NCI-H82 treated with DMSO at 0.1 percent for 48 hours (cell line): Measurements from ENCODE around the gene GPLD1.

Source experiments
- DNase-seq: peaks from one replicate; lab custom pipeline; 2025; ENCODE audit not compliant: unreplicated experiment; lab: John Stamatoyannopoulos, UW

GPLD1 gene

DNA sequence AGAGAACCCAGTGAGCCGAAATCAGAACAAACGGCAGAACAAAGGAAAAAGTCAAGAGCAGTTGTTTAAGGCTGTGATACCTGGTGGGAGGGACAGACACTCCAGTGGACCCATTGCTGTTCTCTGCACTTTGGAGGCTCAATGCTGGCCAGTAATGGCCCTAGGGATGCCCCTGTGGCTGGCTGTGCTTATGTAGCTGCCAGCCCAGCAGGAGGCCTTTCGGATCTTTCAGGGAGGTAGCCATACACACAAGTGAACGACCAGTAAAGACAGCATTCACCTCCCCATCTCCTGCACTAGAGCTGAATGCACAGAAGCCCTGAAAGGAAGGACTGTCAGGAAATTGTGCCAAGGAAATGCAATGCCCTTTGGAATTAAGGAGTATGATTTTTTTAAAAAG lies 34.3 kb downstream of the GPLD1 start:
- no peak for DNase-seq

DNA sequence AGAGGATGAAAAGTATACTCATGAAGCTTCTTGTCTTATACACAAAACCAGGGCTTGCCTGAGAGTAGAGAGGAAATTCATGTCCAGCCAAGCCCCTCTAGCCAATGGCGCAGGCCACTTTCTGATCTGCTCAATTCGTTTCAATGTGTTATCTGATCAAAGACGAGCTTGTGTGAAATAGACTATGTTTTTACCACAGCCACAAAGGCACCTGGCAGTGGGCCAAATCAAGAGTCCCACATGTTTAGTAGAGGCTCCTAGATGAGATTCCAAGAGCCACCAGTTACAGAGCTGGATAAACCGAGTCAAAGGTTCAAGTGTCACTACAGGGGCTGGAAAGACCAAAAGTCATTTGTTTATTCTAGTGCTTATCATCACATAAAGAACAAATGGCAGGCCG lies 34.9 kb downstream of the GPLD1 start:
- no peak for DNase-seq

DNA sequence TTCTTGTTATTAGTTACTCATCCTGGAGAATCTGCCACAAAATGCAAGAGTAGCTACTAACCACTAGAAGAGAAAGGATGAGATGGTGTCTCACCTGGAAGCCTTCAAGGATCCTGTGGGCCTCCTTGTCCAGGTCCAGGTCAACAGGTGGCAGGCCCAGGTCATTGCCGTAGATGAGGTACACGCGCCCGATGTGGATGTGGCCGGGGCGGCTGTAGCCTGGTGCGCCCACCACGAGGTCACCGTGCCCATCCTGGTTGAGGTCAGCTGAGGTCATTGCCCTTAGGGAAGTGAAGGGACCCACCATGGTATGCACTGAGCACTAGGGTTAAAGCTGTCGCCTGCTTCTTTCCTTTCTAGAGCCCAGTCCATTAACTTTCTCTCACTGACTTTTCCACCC lies 35.5 kb downstream of the GPLD1 start:
- no peak for DNase-seq

DNA sequence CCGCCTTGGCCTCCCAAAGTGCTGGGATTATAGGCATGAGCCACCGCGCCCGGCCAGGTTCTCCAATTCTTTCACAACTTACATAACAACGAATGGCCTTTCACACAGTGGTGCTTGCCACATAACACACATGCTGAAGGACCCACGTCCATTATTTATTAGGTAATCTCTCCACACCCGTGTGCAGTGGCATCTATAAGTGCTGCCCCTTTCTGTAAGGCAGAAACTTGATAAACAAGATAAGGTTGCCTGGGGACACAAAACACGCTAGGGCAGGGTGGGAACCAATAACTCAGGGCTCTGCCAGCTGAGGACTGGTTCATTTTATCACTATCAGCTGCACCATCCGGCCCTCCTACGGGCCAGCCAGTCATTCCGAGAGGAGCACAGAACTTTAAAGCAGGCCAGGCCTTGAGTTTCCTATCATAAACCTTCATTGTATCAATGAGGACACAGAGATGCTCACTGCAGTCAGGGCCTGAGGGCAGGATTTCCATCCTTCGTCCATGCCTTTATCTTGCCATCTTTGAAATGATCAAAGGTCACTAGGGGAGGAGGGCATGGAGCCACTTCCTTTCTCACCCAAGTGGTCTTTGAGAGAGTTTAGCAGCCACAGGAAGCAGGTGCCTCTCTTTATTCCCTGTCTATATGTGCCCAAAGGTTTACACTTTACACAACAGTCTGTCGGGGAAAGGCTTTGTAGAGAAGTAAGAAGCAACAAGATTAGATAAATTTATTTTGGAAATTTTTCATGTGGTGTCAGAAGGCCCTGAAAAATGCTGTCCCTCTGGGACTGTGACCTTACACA lies 37.6 kb downstream of the GPLD1 start:
- no peak for DNase-seq

DNA sequence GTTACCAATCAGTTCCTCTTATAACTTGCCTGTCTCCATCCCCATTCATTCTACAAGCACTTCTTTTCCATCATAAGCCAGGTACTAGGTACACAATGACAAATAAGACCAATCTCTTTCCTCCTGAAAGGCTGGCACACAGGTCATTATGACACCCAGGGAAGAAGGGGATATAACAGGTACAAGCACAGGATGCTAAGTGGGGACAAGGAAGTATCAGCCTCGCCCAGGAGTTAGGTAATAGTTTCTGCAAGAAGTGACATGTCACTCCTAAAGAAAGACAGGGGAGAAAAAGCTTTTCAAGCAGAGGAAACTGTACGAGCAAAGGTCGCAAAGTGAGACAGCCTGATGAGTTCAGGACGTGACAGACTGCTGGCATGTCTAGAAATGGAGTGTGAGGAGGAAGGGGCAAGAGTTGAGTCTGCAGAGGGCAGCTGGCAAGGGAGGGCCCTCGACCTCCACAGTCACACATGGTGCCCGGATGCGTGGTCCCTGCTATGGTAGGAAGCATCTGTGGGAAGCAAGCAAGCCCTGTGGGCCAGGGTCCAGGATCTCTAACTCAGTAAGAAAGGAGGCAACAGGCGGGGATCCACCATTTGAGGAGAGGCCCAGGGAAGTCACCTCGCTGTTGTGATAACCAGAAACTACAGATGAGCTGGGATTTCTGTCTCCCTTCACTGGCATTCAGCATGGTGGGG lies 40.4 kb downstream of the GPLD1 start:
- no peak for DNase-seq

DNA sequence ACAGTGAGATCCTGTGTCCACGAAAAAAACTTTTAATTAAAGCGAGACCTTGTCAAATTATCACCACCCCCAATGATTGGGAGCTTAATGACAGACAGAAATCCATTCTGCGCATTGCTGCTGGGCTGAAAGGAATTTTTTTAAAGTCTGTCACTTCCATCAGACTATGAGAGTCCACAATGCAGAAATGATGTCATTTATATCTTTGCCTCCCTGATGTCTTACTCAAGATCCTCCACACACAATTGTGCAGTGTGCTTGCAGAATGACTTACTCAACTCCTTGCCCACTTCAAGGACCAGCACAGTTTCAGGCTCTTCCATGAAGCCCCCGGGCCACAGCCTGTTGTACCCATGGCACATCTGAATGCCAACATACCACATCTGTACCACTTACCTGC lies 41.0 kb downstream of the GPLD1 start:
- no peak for DNase-seq

DNA sequence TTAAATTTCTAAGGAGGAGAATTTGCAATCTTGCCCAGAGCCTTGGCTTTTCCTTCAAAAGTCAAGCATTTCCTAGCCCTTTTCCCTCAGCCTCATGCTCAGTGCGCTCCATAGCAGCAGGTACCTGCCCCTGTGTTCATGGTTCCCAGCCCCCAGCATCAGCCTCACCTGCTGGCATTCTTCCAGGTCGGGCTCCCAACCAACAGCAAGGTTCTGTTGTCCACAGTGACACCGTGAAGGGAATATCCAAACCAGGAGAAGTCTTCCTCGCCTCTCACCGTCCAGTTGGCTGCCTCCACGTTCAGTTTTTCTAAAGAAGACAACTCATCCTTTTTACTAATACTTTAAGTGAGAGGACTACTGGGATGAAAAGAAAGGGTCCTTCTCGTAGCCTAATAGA lies 42.7 kb downstream of the GPLD1 start:
- DNase-seq, result no peak

DNA sequence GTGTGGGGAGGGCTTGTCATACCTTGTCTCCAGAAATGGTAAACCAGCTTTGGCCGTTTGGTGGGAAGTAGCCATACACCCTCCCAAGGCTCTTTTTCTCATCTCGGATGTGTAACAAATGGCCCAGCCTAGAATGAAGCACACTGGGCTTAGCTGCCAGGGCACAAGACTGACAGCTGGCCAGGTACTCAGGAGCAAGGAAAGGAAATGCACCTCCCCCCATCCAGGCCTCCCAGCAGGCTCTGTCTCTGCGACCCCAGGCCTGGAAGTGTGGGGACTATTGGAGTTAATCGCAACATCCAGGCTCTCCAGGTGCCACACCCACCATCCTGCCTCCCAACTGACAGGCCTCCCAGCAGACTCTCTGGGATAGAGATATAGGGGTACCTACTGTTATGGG lies 43.7 kb downstream of the GPLD1 start:
- DNase-seq, result no peak

DNA sequence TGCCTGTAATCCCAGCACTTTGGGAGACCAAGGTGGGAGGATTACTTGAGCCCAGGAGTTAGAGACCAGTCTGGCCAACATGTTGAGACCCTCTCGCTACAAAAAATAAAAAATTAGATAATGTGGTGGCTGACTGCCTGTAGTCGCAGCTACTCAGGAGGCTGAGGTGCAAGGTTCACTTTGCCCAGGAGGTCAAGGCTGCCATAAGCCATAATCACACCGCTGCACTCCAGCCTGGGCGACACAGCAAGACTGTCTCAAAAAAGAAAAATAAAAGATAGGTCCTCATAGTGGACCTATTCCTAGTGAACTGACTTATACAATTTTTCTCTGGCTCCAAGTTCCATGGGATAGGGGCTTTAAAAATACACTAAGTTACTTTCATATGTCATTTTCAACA lies 44.8 kb downstream of the GPLD1 start:
- DNase-seq, result no peak

DNA sequence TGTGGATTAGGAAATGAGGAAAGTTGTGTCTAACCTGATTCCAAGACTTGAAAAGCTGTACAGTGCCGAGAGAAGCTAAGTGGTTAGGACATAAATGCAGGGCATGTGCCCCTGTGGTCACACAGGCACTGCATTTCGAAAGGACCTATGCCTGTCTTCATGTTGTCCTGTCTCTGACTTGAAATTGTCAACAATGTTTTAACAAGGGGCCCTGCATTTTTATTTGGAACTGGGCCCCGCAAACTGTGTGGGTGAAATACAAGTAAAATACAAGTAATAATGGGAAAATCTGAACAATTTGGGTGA lies 47.8 kb downstream of the GPLD1 start:
- DNase-seq, result no peak

DNA sequence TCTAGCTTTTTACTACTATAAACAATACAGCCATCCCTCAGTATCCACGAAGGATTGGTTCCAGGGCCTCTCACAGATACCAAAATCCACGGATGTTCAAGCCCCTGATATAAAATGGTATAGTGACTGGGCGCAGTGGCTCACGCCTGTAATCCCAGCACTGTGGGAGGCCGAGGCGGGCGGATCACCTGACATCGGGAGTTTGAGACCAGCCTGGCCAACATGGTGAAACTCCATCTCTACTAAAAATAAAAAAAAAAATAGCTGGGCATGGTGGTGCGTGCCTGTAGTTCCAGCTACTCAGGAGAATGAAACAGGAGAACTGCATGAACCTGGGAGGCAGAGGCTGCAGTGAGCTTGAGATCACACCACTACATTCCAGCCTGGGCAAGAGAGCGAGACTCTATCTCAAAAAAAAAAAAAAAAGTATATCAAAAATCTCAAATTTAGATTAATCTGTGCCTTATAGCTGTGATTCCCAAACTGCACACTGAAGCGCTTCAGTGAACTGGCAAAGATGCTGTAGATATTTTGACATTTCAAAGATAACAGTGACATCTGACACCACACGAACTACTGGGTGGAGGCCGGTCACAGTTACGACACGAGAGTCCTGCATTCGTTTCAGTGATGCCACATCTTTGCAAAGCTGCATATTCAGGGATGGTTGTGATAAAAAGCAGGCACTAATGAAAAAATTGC lies 48.3 kb downstream of the GPLD1 start:
- no peak for DNase-seq

DNA sequence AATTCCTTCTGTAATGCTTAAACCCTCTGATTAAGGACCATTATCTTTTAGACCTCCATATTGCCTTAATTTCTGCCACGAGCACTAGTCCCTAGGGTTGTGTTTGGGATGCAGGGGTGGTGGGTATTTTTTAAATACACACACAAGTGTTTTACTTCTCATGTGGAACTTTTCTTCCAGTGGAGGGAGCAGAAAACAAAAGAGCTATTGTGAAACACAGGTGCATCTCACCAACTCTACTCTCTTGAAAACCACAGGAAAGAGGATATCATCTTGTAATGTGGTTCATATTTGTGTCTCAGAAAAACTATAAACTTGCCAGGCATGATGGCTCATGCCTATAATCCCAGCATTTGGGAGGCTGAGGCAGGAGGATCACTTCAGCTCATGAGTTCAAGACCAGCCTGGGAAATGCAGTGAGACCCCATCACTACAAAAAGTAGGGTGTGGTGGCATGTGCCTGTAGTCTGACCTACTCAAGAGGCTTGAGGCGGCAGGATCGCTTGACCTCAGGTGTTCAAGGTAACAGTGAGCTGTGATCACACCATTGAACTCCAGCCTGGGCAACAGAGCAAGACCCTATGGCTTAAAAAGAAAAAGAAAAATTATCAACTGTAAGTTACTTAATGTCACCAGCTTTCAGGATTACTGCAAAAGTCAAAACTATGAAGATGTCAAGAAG lies 49.4 kb downstream of the GPLD1 start:
- DNase-seq, result no peak

DNA sequence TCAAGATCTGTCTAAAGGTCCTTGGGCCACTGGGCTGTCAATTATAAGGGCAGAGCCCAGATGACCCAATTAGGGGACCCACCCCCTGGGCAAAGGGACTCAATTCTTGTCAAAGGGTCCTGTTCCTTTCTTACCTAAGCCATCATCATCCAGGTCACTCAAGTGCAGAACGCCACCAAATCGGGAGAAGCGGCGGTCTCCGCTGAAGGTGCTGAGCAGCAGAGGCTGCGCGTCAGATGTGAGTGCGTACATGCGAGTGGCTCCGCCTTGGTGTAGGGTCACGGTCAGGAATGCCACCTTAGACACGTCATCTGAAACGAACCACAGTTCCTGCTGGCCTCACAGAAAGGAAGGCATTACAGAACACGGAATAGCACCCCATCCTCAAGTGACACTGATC lies 52.4 kb downstream of the GPLD1 start:
- DNase-seq, result no peak

DNA sequence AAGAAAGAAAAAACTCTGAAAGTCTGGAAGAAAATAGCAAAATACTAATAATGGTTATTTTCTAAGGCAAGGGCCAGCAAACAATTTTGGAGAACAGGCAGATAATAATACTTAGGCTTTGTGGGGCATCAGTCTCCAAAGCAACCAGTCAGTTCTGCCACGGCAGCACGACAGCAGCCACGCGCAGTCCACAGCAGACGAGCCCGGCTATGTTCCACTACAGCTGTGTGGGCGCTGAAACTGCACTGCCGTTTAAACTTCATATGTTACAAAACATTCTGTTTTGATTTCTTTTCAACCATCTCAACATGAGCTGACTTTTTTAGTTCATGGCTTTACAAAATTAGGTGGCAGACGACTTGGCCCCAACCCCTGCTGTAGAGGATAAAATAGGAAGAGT lies 56.8 kb downstream of the GPLD1 start:
- no peak for DNase-seq

DNA sequence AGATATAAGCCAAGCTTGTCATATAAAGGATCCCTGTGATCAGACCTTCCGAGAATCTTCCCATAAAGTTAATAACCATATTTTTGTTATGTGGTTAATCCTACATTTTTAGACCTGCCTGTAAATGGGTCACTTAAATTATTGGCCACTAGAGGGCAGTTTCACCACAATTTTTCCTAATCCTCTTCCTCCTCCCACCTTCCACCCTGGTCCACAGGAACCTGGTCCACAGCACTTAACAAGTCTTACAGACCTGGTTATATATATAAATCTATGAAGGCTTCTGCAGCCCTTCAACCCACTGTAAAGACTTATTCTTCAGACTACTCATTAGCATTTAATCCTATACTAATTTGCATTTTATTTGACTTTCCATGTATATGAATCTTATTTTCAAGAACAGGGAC lies 58.3 kb downstream of the GPLD1 start:
- DNase-seq, result peak; percentile 33

DNA sequence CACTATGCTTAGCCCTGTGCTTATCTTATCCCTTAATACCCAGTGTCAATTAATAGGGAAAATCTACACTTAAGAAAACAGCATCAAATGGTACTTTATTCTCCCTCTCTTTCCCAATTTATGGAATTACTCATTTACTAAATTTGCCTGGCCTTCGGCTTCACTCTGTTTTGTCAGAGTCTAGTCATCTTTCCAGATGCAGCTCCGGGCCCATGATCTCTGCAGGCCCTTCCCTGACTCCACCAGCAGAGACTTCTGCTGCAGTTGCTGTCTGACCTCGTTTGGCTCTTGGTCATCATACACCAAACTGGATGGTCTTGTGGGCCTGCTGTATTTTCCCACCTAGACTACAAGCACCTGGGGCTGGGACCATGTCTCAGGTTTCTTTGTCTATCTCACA lies 59.3 kb downstream of the GPLD1 start:
- no peak for DNase-seq

DNA sequence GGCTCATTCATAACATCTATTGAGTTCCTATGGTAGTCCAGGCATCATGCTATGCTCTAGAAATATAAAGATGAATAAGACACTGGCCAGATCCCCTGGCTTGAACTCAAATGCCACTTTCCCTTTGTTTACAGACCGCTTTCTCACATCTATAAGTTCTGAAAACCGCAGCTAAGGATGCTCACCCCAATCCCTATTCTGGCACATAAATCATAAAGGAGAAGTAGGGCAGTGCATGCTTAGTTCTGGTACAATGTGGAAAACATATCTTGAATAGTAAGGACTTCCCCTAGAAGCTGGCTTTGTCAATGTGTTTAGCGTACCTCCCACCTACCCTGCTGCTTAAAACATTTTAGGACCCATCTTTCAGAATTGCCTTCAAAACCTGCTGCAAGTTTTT lies 60.2 kb downstream of the GPLD1 start:
- DNase-seq, result no peak

DNA sequence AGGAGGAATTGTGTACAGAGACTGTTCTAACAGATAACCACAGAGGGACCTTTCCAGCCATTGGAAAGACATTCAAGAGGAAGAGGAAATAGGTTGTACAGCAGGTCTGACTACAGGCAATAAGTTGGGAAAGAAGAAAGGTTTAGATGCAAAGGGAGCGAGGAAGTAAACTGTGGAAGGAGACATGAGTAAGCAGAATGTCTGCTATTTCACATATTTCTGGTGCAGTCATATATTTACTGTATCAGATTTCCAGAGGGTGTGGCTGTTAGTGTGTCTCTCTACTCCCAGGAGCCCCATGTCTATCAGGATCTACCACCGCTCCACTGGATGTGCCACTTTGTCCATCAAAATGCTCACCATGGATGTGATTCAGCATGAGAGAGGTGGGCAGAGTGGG lies 60.8 kb downstream of the GPLD1 start:
- no peak for DNase-seq

DNA sequence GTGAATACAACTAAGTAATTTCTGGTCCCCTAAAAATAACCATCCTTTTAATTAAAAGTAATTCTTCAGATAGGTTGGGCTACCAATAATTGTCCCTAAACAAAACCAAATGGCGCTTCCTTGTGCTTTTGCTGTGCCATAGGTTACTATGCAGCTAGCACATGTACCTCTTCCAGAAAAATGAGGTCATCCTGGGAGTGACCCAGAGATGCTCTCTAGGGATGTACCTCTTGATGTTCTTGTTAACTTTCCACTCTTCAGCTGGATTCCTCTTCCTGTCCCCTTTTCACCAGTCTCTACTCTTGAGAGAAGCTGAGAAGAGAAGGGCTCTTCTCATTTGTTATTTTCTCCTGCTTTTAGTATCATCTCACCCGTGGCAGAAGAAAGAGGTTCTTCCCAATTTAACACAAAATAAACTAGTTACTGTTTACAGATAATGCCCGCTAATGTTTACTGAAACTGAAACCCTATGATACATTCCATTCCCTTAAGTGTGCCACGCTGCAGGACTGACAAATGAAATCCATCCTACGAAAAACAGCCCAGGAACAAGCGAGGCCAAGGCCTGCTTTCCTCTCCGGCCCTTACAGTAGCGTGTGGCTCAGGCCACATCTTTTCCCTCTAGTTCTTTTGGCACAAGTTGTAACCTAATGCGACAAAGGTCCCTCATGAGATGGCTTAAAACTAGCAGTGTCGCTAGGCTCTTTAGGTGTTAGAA lies 62.5 kb downstream of the GPLD1 start:
- DNase-seq, result no peak

DNA sequence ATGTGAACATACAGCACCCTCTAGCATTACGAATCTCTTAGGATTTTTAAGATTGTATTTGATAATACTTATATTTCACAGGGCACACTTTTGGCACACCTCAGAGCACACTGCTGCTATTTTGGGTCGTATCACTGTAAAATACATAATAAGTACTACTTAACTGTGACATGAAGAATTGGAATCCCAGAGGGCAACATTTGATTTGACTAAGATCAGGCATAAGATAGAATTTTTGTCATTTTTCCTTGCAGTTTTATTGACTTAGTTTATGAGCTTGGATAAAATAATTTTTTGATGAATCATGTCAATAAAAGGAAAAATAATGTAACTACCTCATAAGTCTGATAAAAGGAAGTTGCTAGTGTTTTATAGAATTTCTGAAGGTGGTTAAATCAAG lies 64.3 kb downstream of the GPLD1 start:
- no peak for DNase-seq

DNA sequence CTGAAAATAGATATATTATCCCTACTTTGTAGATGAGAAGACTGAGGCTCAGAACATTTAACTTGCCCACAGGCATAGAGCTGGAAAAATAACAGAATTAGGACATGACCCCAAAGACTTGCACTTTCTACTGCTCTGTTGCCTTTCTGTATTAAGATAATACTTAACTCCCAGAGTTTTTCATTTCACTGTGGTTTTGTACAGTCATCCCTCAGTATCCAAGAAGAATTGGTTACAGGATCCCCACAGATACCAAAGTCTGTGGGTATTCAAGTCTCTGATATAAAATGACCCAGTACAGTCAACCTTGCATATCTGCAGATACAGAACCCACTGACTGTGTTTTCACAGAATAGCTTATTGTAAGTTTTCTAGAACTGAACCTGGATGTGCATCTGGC lies 69.9 kb downstream of the GPLD1 start:
- no peak for DNase-seq
